Neural progenitor cell (in vitro differentiated cells): ENCODE results near the gene NCOA3.
"Not testable (repeated sequence)": the region's sequence is repeated elsewhere in the genome, so short reads cannot be mapped to it uniquely, and the experiment has no call there.

Experiments used
- CTCF ChIP-seq: fragments of 200-600 bp; sonication (generic); IDR thresholded peaks from 2 replicates; pipeline ENCODE4 v1.5.1; 2017; ENCODE audit warnings: antibody characterized with exemption, mild to moderate bottlenecking
- EZH2phosphoT487 ChIP-seq: fragments of 200-600 bp; sonication (generic); IDR thresholded peaks from 2 replicates; pipeline ENCODE4 v1.6.1; 2017; ENCODE audit warnings: antibody characterized with exemption

GRCh38 chr20:47494606-47495005 is 7.1 kb upstream of the NCOA3 start:
- TF ChIP-seq CTCF, EZH2phosphoT487: not testable (repeated sequence)
